Measurements from ENCODE around the gene ZNF76.
A peak's percentile ranks its signal among the peaks of the same experiment; 100 is the strongest.

Gene ZNF76

DNA sequence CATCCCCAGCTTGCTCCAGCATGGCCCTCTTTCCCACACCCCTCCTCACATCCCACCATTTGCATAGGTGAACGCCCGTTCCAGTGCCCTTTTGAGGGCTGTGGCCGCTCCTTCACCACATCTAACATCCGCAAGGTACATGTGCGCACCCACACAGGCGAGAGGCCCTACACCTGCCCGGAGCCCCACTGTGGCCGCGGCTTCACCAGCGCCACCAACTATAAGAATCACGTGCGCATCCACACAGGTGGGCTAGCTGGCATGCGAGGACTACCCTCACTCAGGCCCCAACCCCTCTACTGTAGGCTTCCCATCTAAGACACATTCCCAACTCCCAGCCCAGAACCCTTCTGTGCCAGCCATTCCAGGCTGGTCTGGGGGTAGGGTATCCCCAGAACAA is 32.0 kb downstream of the ZNF76 start:
- TF ChIP-seq, protein P1, sequence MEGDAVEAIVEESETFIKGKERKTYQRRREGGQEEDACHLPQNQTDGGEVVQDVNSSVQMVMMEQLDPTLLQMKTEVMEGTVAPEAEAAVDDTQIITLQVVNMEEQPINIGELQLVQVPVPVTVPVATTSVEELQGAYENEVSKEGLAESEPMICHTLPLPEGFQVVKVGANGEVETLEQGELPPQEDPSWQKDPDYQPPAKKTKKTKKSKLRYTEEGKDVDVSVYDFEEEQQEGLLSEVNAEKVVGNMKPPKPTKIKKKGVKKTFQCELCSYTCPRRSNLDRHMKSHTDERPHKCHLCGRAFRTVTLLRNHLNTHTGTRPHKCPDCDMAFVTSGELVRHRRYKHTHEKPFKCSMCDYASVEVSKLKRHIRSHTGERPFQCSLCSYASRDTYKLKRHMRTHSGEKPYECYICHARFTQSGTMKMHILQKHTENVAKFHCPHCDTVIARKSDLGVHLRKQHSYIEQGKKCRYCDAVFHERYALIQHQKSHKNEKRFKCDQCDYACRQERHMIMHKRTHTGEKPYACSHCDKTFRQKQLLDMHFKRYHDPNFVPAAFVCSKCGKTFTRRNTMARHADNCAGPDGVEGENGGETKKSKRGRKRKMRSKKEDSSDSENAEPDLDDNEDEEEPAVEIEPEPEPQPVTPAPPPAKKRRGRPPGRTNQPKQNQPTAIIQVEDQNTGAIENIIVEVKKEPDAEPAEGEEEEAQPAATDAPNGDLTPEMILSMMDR (conservative IDR thresholded peaks at IDR 0.05; ENCODE audit: low read depth, low read length), result no peak
- no peak for DNase-seq (ENCODE audit: low read depth)

DNA sequence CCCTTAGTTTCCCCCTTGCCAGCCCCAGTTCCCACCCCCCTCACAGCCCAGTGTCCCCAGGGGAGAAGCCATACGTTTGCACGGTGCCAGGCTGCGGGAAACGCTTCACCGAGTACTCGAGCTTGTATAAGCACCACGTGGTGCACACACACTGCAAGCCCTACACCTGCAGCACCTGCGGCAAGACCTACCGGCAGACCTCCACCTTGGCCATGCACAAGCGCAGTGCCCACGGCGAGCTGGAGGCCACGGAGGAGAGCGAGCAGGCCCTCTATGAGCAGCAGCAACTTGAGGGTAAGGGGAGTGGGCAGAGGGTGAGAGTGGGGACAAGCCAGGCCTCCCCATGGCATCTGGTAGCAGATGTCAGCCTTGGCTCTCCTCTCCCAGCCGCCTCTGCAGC is 33.0 kb downstream of the ZNF76 start:
- no peak overlapping the region for H3K4me3 ChIP-seq (ENCODE audit: low read depth, low read length)
- TF ChIP-seq, protein P1 (conservative IDR thresholded peaks at IDR 0.05; ENCODE audit: low read depth, low read length), result no peak
- no peak for DNase-seq (ENCODE audit: low read depth)

More for the DNA sequence above, 32.0 kb downstream of the ZNF76 start:
- H3K4me3 ChIP-seq (ENCODE audit: low read depth, low read length), result no peak overlapping the region

DNA sequence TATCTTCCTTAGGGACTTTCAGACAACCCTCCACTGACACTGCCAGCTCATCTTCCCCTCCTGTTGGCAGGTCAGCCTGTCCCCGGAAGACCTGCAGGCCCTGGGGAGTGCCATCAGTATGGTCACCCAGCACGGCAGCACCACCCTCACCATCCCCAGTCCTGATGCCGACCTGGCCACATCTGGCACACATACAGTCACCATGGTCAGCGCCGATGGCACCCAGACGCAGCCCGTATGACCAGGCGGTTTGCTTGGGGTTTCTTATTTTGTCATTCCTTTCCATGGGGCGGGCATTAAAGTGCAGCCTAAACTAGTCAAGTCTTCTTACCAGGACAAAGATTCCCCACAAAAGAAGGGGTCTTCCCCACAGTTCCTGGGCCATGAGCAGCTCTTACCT is 34.1 kb downstream of the ZNF76 start:
- TF ChIP-seq, protein P1 (conservative IDR thresholded peaks at IDR 0.05; ENCODE audit: low read depth, low read length), result no peak
- no peak overlapping the region for H3K4me3 ChIP-seq (ENCODE audit: low read depth, low read length)

DNA sequence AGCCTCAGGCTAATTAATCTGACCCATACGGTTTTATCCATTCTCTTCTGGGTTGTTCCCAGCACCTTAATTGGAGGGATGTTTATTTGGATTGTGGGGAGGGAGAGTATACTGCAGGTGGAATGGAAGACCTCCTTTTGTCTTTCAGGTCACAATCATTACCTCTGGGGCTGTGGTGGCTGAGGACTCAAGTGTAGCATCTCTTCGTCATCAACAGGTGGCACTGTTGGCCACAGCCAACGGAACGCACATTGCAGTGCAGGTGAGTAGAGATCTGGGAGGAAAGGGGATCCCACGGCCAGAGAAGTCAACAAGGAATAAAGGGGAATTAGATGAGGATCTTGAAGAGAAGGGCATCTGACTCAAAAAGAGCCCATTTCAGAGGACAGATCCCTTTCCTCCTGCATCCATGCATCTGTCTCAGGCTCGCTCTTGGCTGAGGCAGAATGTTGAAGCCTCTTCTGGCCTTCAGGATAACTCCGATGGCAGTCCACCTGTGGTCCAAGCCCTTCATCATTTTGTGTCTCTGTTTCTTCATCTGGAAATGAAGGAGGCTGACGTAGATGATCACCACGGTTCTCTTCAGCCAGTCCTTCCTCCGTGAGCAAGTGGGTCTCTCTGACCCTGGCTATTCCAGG is 34.9 kb downstream of the ZNF76 start:
- no peak overlapping the region for H3K4me3 ChIP-seq (ENCODE audit: low read depth, low read length)
- DNase-seq (ENCODE audit: low read depth), result peak; percentile 51
- TF ChIP-seq, protein P1 (conservative IDR thresholded peaks at IDR 0.05; ENCODE audit: low read depth, low read length), result peak; percentile 80

More for the DNA sequence above, 34.1 kb downstream of the ZNF76 start:
- DNase-seq (ENCODE audit: low read depth), result no peak

DNA sequence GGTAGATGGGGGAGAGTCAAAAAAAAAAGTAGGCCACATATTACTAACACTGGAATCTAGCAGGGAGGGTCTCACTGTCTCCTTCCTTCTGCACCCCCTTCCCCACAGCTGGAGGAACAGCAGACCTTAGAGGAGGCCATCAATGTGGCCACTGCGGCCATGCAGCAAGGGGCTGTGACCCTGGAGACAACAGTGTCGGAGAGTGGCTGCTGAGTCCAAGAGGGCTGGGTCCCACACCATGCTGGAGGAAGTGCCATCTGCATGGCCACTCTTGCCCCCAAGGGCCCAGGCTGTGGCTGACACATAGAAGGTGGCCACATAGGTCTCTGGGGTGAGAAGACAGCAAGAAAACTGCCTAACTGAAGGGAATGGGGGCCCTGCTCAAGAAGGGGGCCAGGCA is 35.5 kb downstream of the ZNF76 start:
- DNase-seq (ENCODE audit: low read depth), result no peak

DNA sequence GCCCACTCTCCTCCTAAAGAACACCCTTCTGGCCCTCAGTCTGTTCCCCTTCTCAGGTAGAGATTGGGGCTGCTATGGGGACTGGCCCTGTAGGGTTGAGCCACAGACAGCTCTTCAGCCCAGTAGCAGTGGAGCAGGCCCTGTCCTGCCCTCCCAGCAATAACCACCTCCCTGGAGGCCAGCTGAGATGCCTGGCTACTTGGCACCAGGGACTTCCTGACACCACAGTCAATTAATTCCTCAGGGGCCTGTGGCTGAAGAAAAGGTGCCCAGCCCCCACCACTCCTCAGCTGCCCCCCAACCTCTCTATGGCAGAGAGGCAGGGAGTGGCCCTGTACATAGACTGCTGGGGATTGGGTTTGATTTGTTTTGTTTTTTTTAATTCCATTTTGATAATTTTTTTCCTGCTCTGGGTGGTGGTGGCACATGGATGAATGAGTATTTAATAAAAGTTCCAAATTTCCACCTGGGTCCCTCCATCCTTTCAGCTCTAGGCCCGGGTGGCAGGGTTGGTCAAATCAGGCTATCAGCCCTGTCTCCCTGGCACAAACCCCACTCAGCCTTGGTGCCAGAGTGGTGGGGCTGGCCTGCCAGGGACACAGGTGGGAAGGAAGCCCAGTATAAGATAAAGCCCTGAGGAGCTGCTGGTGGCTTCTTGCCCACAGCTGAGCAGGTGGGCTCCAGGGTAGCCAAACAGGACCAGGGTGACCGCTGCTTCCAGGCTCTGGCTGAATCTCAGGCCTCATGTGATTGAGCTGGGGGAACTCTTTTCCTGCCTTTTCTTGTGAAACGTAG is 36.2 kb downstream of the ZNF76 start:
- DNase-seq (ENCODE audit: low read depth), result no peak
- H3K4me3 ChIP-seq (ENCODE audit: low read depth, low read length), result no peak overlapping the region
- TF ChIP-seq, protein P1 (conservative IDR thresholded peaks at IDR 0.05; ENCODE audit: low read depth, low read length), result no peak

More for the DNA sequence above, 35.5 kb downstream of the ZNF76 start:
- no peak overlapping the region for H3K4me3 ChIP-seq (ENCODE audit: low read depth, low read length)
- TF ChIP-seq, protein P1 (conservative IDR thresholded peaks at IDR 0.05; ENCODE audit: low read depth, low read length), result no peak
